ENCODE data around the gene HSFX2.
"Not testable (repeated sequence)": the region's sequence is repeated elsewhere in the genome, so short reads cannot be mapped to it uniquely, and the experiment has no call there.

The HSFX2 gene

GRCh38 chrX:149595214-149595613 is at the start of gene HSFX2:
TSS of gene HSFX2 (minus strand) at chrX:149595314. CDS start at chrX:149594700, 614 bp downstream.
- H3K9me2 ChIP-seq (replicated peaks; ENCODE audit: control insufficient read depth, low read length); H3F3A ChIP-seq (ENCODE audit: control insufficient read depth, insufficient read depth); H3K9me3 ChIP-seq (ENCODE audit: control insufficient read depth, insufficient read depth, low read length); H3K79me2 ChIP-seq (ENCODE audit: control insufficient read depth, low read length); H3K36me3 ChIP-seq (ENCODE audit: control insufficient read depth, low read length); H3K4me3 ChIP-seq (ENCODE audit: low read length); H3K27ac ChIP-seq (ENCODE audit: low read depth, low read length); H4K20me1 ChIP-seq (ENCODE audit: control insufficient read depth, insufficient read depth, low read depth, low read length); H3K27me3 ChIP-seq (ENCODE audit: control insufficient read depth, low read length); H3K4me2 ChIP-seq (ENCODE audit: low read length); H3K4me1 ChIP-seq (ENCODE audit: control insufficient read depth, low read length): not testable (repeated sequence)

GRCh38 chrX:149643496-149643895 is 48.4 kb upstream of the HSFX2 start:
- TF ChIP-seq EZH2phosphoT487 (IDR thresholded peaks at IDR 0.05; ENCODE audit: borderline replicate concordance, low read length) = no peak
- TF ChIP-seq, protein P1, sequence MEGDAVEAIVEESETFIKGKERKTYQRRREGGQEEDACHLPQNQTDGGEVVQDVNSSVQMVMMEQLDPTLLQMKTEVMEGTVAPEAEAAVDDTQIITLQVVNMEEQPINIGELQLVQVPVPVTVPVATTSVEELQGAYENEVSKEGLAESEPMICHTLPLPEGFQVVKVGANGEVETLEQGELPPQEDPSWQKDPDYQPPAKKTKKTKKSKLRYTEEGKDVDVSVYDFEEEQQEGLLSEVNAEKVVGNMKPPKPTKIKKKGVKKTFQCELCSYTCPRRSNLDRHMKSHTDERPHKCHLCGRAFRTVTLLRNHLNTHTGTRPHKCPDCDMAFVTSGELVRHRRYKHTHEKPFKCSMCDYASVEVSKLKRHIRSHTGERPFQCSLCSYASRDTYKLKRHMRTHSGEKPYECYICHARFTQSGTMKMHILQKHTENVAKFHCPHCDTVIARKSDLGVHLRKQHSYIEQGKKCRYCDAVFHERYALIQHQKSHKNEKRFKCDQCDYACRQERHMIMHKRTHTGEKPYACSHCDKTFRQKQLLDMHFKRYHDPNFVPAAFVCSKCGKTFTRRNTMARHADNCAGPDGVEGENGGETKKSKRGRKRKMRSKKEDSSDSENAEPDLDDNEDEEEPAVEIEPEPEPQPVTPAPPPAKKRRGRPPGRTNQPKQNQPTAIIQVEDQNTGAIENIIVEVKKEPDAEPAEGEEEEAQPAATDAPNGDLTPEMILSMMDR (IDR thresholded peaks at IDR 0.05; ENCODE audit: low read depth, low read length, poor library complexity, severe bottlenecking) = no peak
- H3F3A ChIP-seq (ENCODE audit: control insufficient read depth, insufficient read depth) = no peaks in the 10 kb centered on the region
- no peaks in the 10 kb centered on the region for H3K36me3 ChIP-seq (ENCODE audit: control insufficient read depth, low read length)
- H3K27me3 ChIP-seq (ENCODE audit: control insufficient read depth, low read length) = no peaks in the 10 kb centered on the region
- H3K27ac ChIP-seq (ENCODE audit: low read depth, low read length) = no peak overlapping the region
- no peak overlapping the region for H3K4me2 ChIP-seq (ENCODE audit: low read length)
- H3K4me3 ChIP-seq (ENCODE audit: low read length) = no peak overlapping the region
- H3K9me3 ChIP-seq (ENCODE audit: control insufficient read depth, insufficient read depth, low read length) = no peaks in the 10 kb centered on the region
- no peaks in the 10 kb centered on the region for H3K79me2 ChIP-seq (ENCODE audit: control insufficient read depth, low read length)
- no peaks in the 10 kb centered on the region for H3K4me1 ChIP-seq (ENCODE audit: control insufficient read depth, low read length)
- no peaks in the 10 kb centered on the region for H4K20me1 ChIP-seq (ENCODE audit: control insufficient read depth, insufficient read depth, low read depth, low read length)
- H3K9me2 ChIP-seq (replicated peaks; ENCODE audit: control insufficient read depth, low read length) = no peaks in the 10 kb centered on the region

DNA sequence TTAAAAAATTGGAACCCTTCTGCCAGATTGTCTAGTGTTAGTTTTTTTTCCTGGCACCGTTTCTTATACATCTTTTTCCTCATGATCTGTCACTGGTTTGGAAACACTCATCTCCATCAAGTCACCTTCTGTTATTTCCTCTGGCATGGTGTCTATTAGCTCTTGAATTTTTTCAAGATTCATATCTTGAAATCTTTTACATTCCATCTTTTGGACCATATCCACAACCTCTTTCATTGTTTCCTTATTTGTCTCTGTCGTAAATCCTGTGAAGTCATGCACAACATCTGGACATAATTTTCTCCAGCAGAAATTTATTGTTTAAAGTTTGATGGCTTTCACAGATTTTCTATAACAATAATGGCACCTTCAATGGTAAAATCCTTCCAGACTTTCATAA is 46.7 kb upstream of the HSFX2 start:
- Histone ChIP-seq H3F3A (ENCODE audit: control insufficient read depth, insufficient read depth) (no peaks in the 10 kb centered on the region), H3K4me1 (ENCODE audit: control insufficient read depth, low read length) (no peaks in the 10 kb centered on the region), H3K9me2 (replicated peaks; ENCODE audit: control insufficient read depth, low read length) (no peaks in the 10 kb centered on the region), H3K27ac (ENCODE audit: low read depth, low read length) (no peak overlapping the region), H3K4me3 (ENCODE audit: low read length) (no peak overlapping the region), H3K36me3 (ENCODE audit: control insufficient read depth, low read length) (no peaks in the 10 kb centered on the region), H3K27me3 (ENCODE audit: control insufficient read depth, low read length) (no peaks in the 10 kb centered on the region), H3K9me3 (ENCODE audit: control insufficient read depth, insufficient read depth, low read length) (no peaks in the 10 kb centered on the region), H3K79me2 (ENCODE audit: control insufficient read depth, low read length) (no peaks in the 10 kb centered on the region), H3K4me2 (ENCODE audit: low read length) (no peak overlapping the region), H4K20me1 (ENCODE audit: control insufficient read depth, insufficient read depth, low read depth, low read length) (no peaks in the 10 kb centered on the region)
- TF ChIP-seq, protein P1 (IDR thresholded peaks at IDR 0.05; ENCODE audit: low read depth, low read length, poor library complexity, severe bottlenecking) = no peak
- TF ChIP-seq EZH2phosphoT487 (IDR thresholded peaks at IDR 0.05; ENCODE audit: borderline replicate concordance, low read length) = no peak

- no peaks in the 10 kb centered on the region for H3F3A ChIP-seq (ENCODE audit: control insufficient read depth, insufficient read depth)
- TF ChIP-seq, protein P1 (IDR thresholded peaks at IDR 0.05; ENCODE audit: low read depth, low read length, poor library complexity, severe bottlenecking) = no peak
- TF ChIP-seq EZH2phosphoT487 (IDR thresholded peaks at IDR 0.05; ENCODE audit: borderline replicate concordance, low read length) = no peak
- H3K27ac ChIP-seq (ENCODE audit: low read depth, low read length) = no peak overlapping the region
- no peaks in the 10 kb centered on the region for H4K20me1 ChIP-seq (ENCODE audit: control insufficient read depth, insufficient read depth, low read depth, low read length)
- H3K4me3 ChIP-seq (ENCODE audit: low read length) = no peak overlapping the region
- no peaks in the 10 kb centered on the region for H3K9me2 ChIP-seq (replicated peaks; ENCODE audit: control insufficient read depth, low read length)
- H3K27me3 ChIP-seq (ENCODE audit: control insufficient read depth, low read length) = no peaks in the 10 kb centered on the region
- H3K36me3 ChIP-seq (ENCODE audit: control insufficient read depth, low read length) = no peaks in the 10 kb centered on the region
- no peaks in the 10 kb centered on the region for H3K4me1 ChIP-seq (ENCODE audit: control insufficient read depth, low read length)
- no peaks in the 10 kb centered on the region for H3K79me2 ChIP-seq (ENCODE audit: control insufficient read depth, low read length)
- H3K4me2 ChIP-seq (ENCODE audit: low read length) = no peak overlapping the region
- no peaks in the 10 kb centered on the region for H3K9me3 ChIP-seq (ENCODE audit: control insufficient read depth, insufficient read depth, low read length)
Measured at GRCh38 chrX:149641432-149641831, 46.3 kb upstream of the HSFX2 start.

Data from DOHH2 (cell line).